ENCODE results near the gene AGPAT3.
A peak's percentile ranks its signal among the peaks of the same experiment; 100 is the strongest.

The AGPAT3 gene

GRCh38 chr21:43925096-43925481 lies 60.1 kb downstream of the AGPAT3 start:
- DNase-seq: no peak

- no peak for DNase-seq
Observed at GRCh38 chr21:43925609-43926008, 60.6 kb downstream of the AGPAT3 start.

- no peak for DNase-seq
Observed at GRCh38 chr21:43926196-43926595, 61.2 kb downstream of the AGPAT3 start.

GRCh38 chr21:43927591-43928221 lies 62.7 kb downstream of the AGPAT3 start:
- DNase-seq: no peak

- DNase-seq: no peak
Observed at GRCh38 chr21:43928222-43929125, 63.5 kb downstream of the AGPAT3 start.

GRCh38 chr21:43929217-43929971 lies 64.4 kb downstream of the AGPAT3 start:
- DNase-seq: no peak

GRCh38 chr21:43930074-43930847 lies 65.2 kb downstream of the AGPAT3 start:
- DNase-seq: no peak

- no peak for DNase-seq
Observed at GRCh38 chr21:43930848-43931375, 65.9 kb downstream of the AGPAT3 start.

- DNase-seq: no peak
Observed at GRCh38 chr21:43931489-43931888, 66.5 kb downstream of the AGPAT3 start.

- no peak for DNase-seq
Observed at GRCh38 chr21:43932005-43932404, 67.0 kb downstream of the AGPAT3 start.

GRCh38 chr21:43933199-43933598 lies 68.2 kb downstream of the AGPAT3 start:
- peak in 1 of 3 experiments; percentile 56 for DNase-seq

GRCh38 chr21:43933680-43934079 lies 68.7 kb downstream of the AGPAT3 start:
- DNase-seq: no peak

GRCh38 chr21:43934116-43934515 lies 69.1 kb downstream of the AGPAT3 start:
- DNase-seq: no peak

GRCh38 chr21:43934716-43935705 lies 70.0 kb downstream of the AGPAT3 start:
- no peak for DNase-seq

- peak in 2 of 3 experiments; percentile 51 to 70 for DNase-seq
Observed at GRCh38 chr21:43935711-43936110, 70.7 kb downstream of the AGPAT3 start.

- DNase-seq: peak in 1 of 3 experiments; percentile 70
Observed at GRCh38 chr21:43936247-43936967, 71.4 kb downstream of the AGPAT3 start.

- DNase-seq: no peak
Observed at GRCh38 chr21:43937051-43937832, 72.2 kb downstream of the AGPAT3 start.

- DNase-seq: no peak
Observed at GRCh38 chr21:43937891-43938309, 72.9 kb downstream of the AGPAT3 start.

- DNase-seq: peak in 1 of 3 experiments; percentile 61
Observed at GRCh38 chr21:43938751-43939442, 73.9 kb downstream of the AGPAT3 start.
